Skin of body (tissue), 2 donors: Measurements from ENCODE around the gene AMOTL2. TPM values are rescaled to one million over a fixed set of nuclear protein-coding genes. Genes with fewer than 3 reads are reported as not detected.

Experiments
- DNase-seq: peaks from one replicate; lab custom pipeline; 2025; lab: John Stamatoyannopoulos, UW
- total RNA-seq: library from RNA; depleted of rRNA; stranded (reverse); fragments of >200 nt; gene quantifications from one replicate; pipeline ENCODE4 v1.2.3, GENCODE V29; 2014

The AMOTL2 gene
- total RNA-seq, 1 donor from 2014 or later = 46.8 TPM

DNA sequence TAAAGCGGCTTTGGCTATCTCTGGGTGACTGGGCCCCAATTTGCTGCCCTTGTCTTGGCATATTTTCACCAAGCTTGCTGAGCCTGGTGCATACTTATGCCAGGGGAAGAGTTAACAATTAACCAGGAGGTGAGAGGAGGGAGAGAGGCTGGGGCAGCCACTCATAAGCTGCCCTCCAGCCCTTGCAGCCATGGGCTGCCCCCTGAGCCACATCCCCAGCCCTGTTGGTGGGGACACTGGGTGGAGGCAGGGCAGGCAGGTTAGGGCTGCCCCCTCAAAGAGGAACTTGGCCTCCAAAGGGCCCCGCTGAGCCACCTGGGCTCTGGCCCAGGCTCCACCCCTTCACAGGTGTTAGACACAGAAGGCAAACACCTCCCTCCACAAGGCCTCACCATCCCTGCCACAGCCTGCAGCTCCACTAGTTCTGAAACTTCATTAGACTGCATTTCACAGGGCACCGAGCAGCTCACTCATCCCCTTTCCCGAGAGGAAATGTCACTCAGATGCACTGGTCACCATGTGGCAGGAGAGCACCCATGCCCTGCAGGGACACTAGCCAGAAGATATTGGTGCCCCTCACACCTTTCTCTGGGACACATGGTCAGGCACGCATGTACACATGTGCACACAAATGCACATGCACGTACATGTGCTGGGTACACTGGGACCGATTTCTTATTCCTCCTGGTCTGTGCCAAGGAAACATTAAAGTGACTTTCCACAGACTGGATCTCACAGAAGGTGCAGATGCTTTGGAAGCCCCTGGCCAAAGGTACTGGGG lies 20.2 kb downstream of the AMOTL2 start:
- no peak for DNase-seq

DNA sequence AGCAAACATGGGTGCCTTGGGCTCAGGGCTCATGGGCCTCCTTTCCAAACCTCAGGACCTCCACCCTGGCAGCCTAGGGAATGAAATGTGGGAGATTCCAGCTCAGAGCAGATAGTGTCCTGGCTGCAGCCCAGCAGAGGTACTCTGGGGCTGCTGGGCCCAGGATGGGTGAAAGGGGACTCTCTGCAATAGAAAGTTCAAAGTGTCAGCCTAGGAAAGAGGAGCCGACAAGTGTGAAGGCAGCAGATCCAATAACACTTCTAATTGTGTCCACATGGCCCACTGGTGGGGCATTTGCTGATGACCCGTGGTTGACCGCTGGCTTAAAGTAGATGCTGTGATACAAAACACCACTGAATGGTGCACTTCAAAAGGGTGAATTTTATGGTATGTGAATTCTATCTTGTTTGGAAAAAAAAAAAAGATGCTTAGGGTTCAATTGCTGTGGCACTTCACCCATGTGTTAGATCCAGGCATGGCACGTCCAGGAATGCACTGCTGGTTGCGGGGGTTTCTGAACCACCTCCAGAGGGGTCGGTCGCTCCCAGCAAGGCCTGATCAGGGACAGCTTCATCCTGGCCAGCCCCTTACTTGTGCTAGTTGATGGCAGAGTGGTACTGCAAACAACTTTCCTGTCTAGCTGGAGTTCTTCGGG lies 20.9 kb downstream of the AMOTL2 start:
- no peak for DNase-seq

DNA sequence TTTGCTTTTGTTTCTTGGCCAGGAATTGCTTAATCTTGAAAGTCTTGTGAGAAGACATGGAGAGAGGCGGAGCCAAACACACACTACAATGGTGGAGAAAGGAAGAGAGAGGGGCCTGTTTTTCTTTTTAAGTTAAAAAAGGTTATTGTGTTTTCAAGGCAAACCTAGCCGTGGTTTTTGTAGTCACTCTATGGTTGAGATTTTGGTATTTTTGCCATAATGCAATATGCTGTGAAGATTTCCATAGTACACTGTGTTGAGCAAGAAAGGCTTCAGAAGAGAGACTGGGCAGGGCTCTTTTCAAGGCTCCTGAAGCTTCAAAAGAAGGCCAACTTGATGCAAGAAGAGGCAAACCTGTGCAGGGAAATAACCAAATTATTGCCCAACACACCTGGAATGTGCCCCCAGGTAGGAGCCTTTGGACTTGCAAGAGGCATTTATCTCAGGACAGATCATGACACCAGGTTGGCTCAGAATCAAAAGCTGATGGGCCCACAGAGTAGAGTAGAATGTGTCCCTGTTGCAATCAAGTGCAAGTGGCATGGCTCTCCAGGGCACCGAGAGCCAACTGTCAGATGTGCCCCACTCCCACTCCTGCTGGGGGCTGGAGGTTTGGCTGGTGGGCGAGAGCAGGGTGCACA lies 22.1 kb downstream of the AMOTL2 start:
- DNase-seq = no peak

DNA sequence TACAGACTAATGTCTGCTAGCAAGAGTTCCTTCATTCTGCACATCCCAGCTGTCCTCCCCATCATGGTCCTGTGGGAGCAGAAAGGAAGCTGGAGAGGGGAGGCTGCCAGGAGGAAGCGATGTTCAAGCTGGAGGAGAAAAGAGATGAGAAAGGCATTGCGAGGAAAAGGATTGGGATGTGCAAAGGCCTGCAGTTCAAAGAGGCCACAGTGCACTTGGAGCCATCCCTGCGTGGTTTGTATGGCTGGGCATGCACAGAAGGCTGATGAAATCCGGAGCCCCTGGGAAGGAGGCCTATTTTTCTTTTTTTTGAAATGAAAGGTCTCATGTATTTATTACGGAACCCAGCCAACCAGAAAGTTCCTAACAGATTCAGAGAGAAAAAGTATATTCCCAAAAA lies 22.8 kb downstream of the AMOTL2 start:
- no peak for DNase-seq

DNA sequence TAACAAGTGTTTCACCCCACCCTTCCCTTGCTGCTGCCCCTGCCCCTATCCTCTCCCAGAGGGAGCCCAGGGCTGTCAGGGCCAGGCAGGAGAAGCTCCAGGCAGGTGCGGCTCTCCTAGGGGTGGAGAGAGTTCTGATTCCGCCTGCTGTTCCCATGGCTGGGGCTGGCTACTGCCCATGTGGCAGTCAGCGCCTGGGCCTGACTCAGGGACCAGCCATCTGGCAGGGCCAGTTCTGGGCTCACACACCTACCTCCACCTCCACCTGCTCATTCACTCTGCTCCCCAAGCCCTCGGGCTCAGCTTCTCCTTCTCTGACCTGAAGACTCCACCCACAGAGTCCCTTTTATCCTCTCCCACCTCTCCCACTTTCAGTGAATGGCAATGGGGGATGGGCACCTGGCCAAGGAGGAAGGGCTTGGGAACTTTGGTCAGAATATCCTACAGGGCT lies 23.4 kb downstream of the AMOTL2 start:
- DNase-seq = no peak

DNA sequence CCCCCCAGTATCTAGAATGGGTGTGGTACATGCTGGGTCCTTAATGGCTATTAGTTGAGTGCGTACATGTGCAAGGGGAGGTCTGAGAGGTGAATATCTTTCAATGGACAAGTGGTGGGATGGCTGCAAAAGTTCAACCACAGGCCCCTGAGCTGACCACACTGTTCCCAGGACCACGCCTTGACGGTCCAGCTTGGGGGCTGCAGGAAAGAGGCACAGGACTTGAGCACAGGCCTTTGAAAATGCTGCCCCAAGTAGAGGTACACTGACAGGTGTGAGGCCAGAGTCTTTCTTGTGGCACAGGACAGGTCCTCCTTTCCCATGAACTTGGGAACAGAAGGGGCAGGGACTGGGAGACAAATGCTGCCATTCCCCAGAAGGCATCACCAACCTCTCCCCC lies 24.0 kb downstream of the AMOTL2 start:
- DNase-seq = no peak

DNA sequence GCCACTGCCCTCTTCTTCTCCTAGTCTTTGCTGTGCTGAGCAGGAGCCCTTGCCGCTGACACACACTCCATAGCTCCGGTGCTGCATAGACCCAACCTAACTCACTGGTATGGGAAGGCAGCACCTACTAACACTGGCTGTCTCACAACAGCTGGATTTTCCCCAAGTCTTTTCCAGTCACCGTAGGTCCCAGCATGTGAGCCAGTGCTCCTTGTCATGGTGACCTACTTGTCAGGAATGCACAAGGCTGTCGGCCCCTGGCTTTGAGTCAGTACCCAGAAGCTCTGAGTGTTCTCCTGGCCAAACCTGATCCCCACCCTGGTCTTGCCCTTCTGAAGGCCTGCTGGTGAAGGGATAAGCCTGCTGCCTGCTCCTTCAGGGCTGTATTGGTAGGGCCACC lies 25.7 kb downstream of the AMOTL2 start:
- DNase-seq = no peak

DNA sequence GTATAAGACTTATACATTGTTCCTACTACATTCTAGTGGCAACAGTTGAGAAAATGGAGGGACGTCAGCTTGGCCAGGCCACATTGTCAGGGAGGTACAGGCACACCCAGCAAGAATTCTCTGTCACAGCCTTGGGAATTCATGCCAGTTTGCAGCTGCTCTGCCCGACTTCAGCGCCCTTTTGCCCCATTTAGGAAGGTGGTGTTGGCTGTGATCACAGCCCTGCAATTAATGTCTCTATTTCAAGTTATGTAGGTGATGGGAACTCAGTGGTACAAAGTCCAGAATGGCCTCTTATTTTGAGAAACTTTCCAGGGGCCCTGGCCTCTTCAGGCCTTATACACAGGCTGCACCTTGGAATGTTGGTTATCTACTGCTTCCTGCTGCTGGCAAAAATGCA lies 26.7 kb downstream of the AMOTL2 start:
- DNase-seq = no peak

DNA sequence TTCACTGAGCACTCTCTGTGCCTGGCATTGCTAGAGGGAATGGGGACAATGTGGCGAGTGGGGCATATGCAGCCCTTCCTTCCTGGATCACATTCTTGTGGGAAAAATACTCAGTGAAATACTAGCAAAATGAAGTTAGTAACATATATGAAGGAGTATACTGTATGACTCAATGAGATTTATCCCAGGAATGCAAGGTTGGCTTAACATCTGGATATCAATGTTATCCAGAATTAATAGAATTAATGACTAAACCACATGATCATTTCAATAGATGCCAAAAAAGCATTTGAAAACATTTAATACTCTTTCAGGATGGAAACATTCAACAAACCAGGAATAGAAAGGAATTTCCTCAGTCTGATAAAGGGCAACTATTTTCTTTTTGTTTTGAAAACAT lies 27.5 kb downstream of the AMOTL2 start:
- no peak for DNase-seq

DNA sequence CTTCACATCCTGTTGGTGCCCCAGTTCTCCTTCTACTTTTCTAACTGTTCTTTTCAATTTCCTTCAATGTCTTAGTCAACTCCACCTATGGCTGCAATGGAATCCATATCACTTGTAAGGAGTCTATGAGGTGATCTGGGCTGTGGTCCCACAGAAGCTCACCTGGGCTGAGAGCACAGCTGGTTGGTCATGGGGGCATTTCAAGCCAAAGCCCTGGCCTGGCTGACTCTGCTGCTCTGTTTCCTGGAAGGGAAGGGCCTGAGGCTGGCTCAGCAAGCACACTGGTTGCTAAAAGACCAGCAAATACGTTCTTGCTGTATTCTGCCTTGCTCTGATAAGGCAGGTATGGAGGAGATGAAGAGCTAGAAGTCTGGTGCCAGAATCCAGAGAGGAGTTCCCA lies 29.0 kb downstream of the AMOTL2 start:
- no peak for DNase-seq

DNA sequence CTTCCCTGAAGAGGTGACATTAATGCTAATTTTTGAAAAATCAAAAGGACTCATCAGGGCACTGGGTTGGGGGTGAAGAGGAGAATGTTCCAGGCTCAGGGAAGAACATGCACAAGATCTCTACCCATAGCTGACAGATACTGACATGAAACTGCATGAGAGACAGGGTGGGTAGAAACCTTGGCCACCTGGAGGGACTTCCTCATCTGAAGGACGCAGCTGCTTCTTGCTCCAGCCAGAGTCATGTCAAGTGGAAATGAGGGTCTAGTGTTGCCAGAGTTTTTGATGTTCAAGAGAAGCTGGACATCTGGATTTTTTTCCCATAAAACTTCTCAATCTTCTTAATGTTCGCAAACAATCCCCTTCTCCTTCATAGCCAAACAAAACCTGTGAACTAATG lies 29.7 kb downstream of the AMOTL2 start:
- no peak for DNase-seq

DNA sequence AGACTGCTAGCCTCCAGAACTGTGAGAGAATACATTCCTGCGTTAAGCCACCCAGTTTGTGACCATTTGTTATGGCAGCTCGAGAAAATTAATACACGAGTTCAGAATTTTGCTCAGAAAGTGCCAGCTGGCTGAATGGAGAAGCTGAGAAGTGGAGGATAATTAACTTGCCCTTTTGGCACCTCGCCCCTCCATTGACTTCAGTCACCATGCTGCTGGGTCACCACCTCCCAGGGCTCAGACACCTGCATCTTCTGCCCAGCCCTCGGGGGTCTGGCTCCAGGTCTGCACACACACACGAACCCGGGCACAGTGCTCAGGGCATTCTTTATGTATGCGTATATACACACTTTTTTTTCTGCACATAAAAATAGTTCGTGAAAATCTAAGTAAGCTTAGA lies 32.0 kb downstream of the AMOTL2 start:
- DNase-seq = no peak

DNA sequence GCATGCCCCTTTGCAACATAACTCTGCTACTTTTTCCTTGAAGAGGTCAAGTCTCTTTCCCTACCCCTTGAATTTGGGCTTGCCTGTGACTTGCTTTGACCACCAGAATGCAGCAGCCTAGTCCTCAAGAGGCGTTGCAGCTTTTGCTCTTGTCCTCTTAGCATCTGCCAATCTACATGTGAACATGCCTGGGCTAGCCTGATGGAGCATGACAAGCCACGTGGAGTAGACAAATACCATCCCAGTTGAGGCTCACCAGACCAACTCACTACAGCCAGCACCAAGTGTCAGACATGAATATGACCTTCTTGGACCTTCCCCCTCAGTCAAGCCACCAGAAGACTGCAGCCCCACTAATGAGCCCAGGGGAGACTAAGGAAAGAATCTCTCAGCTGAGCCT lies 32.9 kb downstream of the AMOTL2 start:
- no peak for DNase-seq

DNA sequence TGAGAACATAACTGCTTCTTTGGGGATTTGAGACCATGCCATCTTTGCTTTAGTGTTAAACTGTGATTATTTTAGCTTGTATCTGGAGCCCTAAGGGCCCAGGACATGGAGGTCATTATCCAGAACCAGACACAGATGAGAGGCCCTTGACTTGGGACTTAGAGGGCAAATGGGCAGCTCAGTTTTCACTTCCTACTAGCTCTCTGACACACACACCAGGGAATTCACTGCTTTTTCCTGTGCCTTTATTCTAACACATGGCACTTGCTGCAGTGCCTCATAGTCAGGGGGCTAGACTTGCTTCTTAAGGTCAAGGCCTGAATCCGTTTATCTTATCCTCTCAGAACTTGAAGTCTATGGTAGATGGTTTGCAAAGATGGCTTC lies 33.3 kb downstream of the AMOTL2 start:
- DNase-seq = no peak

DNA sequence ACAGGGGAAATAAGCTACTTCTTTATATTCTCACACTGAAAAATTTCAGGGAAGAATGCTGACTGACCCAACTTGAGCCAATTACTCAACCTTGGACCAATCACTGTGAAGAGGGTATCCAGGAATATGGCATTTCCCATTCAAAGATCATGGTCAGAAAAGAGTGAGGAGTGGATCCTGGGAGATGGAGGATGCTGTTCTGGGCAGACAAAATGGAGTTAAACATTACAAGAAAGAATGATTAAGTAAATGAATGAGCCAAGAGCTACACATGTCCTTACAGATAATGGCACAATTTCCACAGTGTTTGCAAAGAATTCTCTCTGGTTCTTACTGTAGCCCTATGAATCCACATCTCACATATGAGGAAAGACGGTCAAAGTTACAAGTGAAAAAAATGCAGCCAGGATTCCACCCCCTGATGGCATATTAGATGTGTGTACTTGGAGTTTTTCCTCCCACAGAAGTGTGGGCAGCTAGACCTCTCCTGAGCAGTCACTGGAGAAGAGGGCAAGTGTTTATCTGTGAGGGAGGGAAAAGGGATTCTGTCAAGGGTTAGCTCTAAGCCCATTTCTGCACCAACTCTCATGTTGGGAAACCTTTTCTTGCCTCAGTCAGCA lies 33.8 kb downstream of the AMOTL2 start:
- no peak for DNase-seq

DNA sequence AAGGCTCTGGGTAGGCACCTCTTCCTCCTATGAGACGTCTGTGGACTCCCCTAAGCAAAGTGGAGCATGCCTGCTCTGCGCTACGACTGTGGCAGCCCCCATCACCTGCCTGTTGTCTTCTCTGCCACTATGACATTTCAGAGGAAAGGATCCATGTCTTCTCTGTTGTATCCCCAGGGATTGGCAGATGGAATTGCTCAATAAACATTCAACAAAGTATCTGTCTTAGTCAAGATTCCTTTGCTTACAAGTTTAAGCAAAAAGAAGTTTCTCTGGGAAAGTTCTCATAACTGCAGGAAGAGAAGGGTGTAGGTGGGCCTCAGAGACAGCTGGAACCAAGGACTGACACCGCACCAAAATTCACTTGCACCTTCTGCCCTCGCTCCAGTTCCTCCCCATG lies 34.3 kb downstream of the AMOTL2 start:
- no peak for DNase-seq

DNA sequence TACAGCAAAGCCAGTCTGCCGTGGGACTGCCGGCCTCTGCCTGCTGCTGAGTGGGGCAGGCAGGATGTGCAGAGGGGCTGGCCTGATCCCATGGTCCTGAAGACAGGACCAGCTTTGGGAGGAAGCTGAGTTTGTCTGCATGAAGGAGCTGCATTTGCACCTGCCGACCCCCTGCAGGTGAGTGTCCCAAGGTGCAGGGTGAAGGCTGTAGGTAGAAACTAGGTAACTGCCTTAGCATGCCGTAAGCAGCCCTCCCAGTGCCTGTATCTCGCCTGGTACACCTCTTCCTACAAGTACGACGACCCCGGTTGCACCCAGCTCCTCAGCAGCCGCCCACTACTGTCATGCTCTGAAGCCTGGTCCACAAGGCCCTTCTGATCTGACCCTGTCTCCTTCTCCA lies 34.9 kb downstream of the AMOTL2 start:
- no peak for DNase-seq

DNA sequence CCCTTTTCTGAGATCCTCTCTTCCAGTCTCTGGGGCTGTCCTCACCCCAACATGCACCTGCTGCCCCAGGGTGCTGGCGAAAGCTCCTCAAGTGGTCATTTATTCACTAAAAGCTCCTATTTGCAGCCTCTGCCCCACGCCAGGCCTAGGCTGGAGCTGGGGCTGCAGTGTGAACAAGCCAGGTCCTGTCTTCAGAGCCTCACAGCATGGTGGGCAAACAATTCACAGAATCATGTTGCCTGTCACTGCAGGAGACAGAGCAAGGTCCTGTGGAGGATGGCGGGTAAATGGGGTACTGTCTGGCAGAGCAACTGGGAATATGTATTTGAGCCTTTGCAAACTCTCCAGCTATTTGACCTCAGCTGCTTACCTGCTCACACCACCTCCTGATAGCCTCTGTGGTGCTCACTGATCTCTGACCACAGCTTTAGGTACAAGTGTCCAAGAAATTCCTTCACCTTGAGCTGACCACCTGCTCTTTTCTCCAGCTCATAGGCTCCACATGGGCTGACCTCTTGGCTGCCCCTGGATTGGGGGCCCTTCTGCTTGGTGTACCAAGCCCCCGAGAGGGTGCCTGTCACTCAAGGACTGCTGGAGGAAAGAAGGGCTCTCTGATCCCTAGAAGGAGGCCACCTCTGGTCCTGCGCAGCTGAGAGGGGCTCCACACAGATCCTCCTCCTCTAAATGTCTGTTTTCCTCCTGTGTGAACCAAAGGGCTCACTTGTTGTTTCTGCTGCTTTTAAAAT lies 35.6 kb downstream of the AMOTL2 start:
- DNase-seq = no peak

DNA sequence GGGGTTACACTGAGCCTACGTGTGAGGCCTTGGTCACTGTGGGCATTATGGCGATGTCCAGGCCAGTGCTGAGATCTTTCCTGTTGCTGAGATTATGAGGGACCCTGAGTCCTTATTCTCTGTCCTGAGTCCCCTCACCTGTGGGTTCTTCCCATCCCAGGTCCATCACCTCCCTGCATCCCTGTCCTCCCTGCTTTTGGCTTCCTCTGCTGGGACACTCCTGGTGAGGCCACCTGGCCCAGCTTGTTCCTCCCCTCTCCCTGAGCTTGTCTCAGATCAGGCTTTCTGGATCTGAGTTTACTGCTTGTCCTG lies 36.1 kb downstream of the AMOTL2 start:
- no peak for DNase-seq

DNA sequence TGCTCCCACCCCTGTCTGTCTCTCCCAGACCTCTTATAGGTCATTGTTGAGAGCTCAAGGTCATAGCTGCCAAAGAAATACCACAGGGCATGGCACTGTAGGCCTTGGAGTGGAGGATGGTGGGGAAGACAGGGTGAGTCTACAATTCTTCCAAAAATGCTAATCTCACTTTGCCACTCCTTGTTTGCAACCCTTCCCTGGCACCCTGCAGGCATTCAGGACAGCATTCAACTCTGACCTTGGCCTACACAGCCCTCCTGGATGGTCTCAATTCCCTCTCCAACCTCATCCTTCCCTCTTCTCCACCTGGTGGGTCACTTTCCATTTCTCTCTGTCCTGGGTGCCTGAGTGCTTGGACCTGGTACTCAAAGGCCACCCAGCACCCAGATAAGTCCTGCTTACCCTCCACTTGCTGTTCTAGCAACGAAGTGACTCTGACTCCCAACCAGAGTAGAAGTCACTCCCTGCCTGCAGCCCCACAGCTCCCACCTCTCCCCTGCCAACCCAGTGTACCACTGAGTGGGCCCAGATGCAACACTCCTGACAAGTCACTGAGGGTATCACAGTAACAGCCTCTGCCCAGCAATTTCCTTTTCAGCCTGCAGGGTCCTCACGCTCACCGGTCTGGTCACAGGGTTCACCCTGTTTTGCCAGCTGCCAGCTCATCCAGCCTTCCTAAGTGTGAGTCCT lies 36.6 kb downstream of the AMOTL2 start:
- no peak for DNase-seq

DNA sequence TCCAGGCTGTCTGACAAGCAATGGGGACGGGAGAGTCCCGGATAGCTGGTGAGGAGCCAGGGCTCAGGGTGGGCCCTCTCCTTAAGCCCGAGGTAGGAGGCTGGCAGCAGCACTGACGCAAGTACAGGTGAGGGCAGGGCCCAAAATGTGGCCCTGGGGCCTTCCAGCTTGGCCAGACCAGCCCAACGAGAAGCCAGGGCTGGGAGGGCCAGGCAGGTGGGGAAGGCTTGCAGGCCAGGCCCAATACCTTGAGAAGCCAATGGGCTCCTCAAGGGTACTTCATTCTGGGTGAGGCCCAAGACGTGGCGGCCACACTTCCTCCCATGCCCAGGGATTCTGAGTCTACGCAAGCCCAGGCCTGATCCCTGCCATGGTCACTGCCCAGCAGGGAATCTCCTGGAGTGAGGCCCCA lies 37.2 kb downstream of the AMOTL2 start:
- no peak for DNase-seq
